ENCODE data around the gene NRIP1. TPM values are rescaled to one million over a fixed set of nuclear protein-coding genes. Genes with fewer than 3 reads are reported as not detected.

Gene NRIP1
- total and polyA plus RNA-seq, 9 of the 15 experiments (the other 6 are each of a cell fraction or from before 2014, with no cell fraction given), result 4.3 to 42.8 (median 19.6) TPM

DNA sequence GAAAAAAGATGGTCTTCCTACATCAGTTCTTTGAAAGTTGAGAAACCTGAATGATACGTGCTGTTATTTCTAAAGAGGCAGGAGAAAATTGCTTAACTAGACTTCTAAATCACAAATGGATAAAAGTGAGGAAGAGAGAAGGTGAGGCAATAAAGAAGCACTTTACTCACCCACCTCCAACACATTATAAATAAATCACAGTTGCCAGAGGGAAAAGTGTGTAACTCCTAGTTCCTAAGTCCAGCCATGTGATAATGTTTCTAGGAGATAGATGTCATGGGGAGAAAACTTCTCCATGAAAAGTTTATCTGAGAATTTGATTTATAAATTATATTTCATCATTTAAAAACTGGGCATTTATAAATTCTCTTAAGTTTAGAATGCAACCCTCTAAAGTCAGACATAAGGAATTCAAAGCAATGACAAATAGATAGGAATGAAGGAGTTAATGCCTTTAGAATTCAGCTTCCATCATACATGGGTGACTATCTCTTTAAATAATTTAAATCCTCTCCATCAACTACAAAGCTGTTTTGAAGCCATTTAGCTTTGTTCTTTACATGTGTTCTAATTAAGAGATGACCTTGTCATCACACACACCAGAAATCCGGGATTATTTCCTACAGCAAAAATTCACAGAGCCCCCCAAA is 60.0 kb downstream of the NRIP1 start (continued):
- TF ChIP-seq, protein P1, sequence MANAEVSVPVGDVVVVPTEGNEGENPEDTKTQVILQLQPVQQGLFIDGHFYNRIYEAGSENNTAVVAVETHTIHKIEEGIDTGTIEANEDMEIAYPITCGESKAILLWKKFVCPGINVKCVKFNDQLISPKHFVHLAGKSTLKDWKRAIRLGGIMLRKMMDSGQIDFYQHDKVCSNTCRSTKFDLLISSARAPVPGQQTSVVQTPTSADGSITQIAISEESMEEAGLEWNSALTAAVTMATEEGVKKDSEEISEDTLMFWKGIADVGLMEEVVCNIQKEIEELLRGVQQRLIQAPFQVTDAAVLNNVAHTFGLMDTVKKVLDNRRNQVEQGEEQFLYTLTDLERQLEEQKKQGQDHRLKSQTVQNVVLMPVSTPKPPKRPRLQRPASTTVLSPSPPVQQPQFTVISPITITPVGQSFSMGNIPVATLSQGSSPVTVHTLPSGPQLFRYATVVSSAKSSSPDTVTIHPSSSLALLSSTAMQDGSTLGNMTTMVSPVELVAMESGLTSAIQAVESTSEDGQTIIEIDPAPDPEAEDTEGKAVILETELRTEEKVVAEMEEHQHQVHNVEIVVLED (CRISPR knock-in tag; IDR thresholded peaks at IDR 0.05), result no peak
- no peak for TF ChIP-seq ESRRB (CRISPR knock-in tag; IDR thresholded peaks at IDR 0.05; ENCODE audit: borderline replicate concordance)

DNA sequence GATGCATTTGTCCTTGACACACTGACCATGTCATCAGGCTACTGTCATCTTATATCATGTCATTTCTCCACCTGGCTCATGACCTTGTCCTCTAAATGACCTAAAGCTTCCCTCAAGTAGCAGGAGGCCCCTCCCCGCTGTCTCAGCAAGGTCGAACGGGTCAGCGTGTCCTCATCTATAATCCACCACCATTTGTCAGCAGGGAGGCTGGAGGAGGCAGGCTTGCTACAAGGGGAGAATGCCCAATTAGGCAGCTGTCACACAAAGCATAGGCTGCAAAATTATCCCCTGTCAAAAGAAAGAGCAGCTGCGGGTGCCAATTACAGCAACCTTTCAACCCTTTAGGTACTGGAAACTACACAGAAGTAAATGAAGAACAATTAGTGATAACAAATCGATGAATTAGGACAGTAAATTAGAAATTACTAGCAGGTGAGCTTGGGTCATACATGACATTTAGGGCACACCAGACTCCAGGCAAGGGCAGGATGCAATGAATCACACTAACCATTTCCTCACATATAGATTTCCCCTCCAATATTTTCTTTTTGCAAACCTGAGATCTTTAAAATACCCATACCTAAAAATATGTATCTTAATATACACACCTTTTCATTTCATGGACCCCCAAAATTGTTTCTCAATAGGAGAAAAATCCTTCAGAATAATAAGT is 61.2 kb downstream of the NRIP1 start:
- POLR2A ChIA-PET, result interaction anchor here (1.3 kb wide), 1 partner anchor 10 kb away, joined by 3 read pairs; no protein-coding TSS in a partner anchor
- FAIRE-seq (no peak), DNase-seq (ENCODE audit: extremely low read depth in 1 of 4, low spot score in 3 of 4) (no peak), ATAC-seq (no peak)
- Histone ChIP-seq H4K20me1 (replicated peaks; ENCODE audit: control insufficient read depth, insufficient read depth, low read length) (no peaks in the 10 kb centered on the region), H3K4me3 (no peak overlapping the region), H3K27ac (ENCODE audit: extremely low read depth, low read depth, low read length) (no peak overlapping the region), H2AFZ (ENCODE audit: low read depth, low read length) (no peak overlapping the region), H3K9me1 (ENCODE audit: control insufficient read depth, insufficient read depth, low read length) (no peaks in the 10 kb centered on the region), H3K4me1 (replicated peaks in 1 of 2; ENCODE audit: control insufficient read depth in 2 of 2, insufficient read depth in 2 of 2, low read length in 2 of 2) (no peaks in the 10 kb centered on the region), H3K9me3 (replicated peaks; ENCODE audit: control insufficient read depth, insufficient read depth, low read depth, low read length) (no peaks in the 10 kb centered on the region), H3K9ac (ENCODE audit: insufficient read depth in 1 of 2, low read depth in 2 of 2, low read length in 2 of 2) (no peak overlapping the region), H3K27me3 (ENCODE audit: control insufficient read depth in 2 of 2, insufficient read depth in 2 of 2, low read length in 2 of 2) (no peaks in the 10 kb centered on the region), H3K79me2 (ENCODE audit: control insufficient read depth, insufficient read depth, low read length) (peaks cover 82% of the 10 kb centered on the region), H3K4me2 (ENCODE audit: insufficient read depth, low read length) (no peak overlapping the region), H3K36me3 (ENCODE audit: control insufficient read depth, insufficient read depth, low read length) (peaks cover 27% of the 10 kb centered on the region; the same call in 1 of the 3 replicates)
- in situ Hi-C loops (cut with MboI) (no loop called here), intact Hi-C loops (cut with micrococcal nuclease) (no loop called here)
- BruUV-seq (replicated peaks), result no TSS peak
- TF ChIP-seq ZNF507 (tag; conservative IDR thresholded peaks at IDR 0.05), result no peak
- peak; percentile 54; the same call in 1 of the 2 replicates for TF ChIP-seq ESRRA (IDR thresholded peaks at IDR 0.05; ENCODE audit: borderline replicate concordance, low read depth)
- WGBS (ENCODE audit: insufficient coverage, low coverage, missing lambda C conversion rate), result 85% methylated on average over 6 of the region's 6 CpGs
- CTCF ChIA-PET (ENCODE audit: low intra/inter-chr PET ratio), result no interaction called here

All from K562 (cell line).